WTC11 (cell line): ENCODE data around the gene ZNF394. TPM values are rescaled to one million over a fixed set of nuclear protein-coding genes. Genes with fewer than 3 reads are reported as not detected.
A peak's percentile ranks its signal among the peaks of the same experiment; 100 is the strongest.

ENCODE experiments used
- ATAC-seq: fragments of 200-7000 bp; cut with Tn5 transposase; 2 replicates; pipeline ENCODE4 v1.10.0; 2021; ENCODE audit warnings: mild to moderate bottlenecking, moderate library complexity
- CTCF ChIA-PET: fragments of 300-600 bp; sonication (Branson Sonifier 250); formaldehyde crosslinking; loops from one replicate; lab custom pipeline; 2021; ENCODE audit warnings: antibody characterized with exemption; lab: Charles Lee
- POLR2A ChIA-PET: fragments of 350-600 bp; sonication (Branson Sonifier 250); formaldehyde crosslinking; loops from one replicate; lab custom pipeline; 2021; ENCODE audit warnings: antibody characterized with exemption; lab: Charles Lee
- DNase-seq: peaks from one replicate; pipeline ENCODE4 v3.0.0; 2021; ENCODE audit warnings: low spot score
- H3K27ac Mint-ChIP-seq: 2 replicates; pipeline ENCODE4 v1.8.0; 2021; ENCODE audit warnings: mixed read lengths
- H3K27me3 Mint-ChIP-seq: 2 replicates; pipeline ENCODE4 v1.8.0; 2021; ENCODE audit warnings: low read depth, mild to moderate bottlenecking, moderate library complexity, mixed read lengths
- H3K36me3 Mint-ChIP-seq: 2 replicates; pipeline ENCODE4 v1.8.0; 2021; ENCODE audit warnings: mixed read lengths
- H3K4me1 Mint-ChIP-seq: 2 replicates; pipeline ENCODE4 v1.8.0; 2022; ENCODE audit warnings: mixed read lengths
- H3K4me3 Mint-ChIP-seq: 2 replicates; pipeline ENCODE4 v1.8.0; 2021; ENCODE audit warnings: mild to moderate bottlenecking, moderate library complexity, mixed read lengths
- H3K9me3 Mint-ChIP-seq: 2 replicates; pipeline ENCODE4 v1.8.0; 2021; ENCODE audit warnings: mixed read lengths
- CBFB ChIP-seq: sonication (generic); formaldehyde crosslinking; IDR thresholded peaks from 2 replicates; pipeline ENCODE4 v1.8.1; 2022; ENCODE audit warnings: mild to moderate bottlenecking, low read depth, missing genetic modification reagents
- CREB1 ChIP-seq: sonication (generic); formaldehyde crosslinking; IDR thresholded peaks from 2 replicates; pipeline ENCODE4 v1.8.0; 2023; ENCODE audit warnings: mild to moderate bottlenecking, missing genetic modification reagents
- ESRRA ChIP-seq: sonication (generic); formaldehyde crosslinking; IDR thresholded peaks from 2 replicates; pipeline ENCODE4 v1.8.1; 2022; ENCODE audit warnings: mild to moderate bottlenecking, missing genetic modification reagents, borderline replicate concordance
- ETV6 ChIP-seq: sonication (generic); formaldehyde crosslinking; IDR thresholded peaks from 2 replicates; pipeline ENCODE4 v1.8.1; 2022; ENCODE audit warnings: mild to moderate bottlenecking, missing genetic modification reagents
- FOXK1 ChIP-seq: sonication (generic); formaldehyde crosslinking; IDR thresholded peaks from 2 replicates; pipeline ENCODE4 v1.8.0; 2022; ENCODE audit warnings: mild to moderate bottlenecking, moderate library complexity, missing genetic modification reagents
- GABPB1 ChIP-seq: sonication (generic); formaldehyde crosslinking; IDR thresholded peaks from 2 replicates; pipeline ENCODE4 v1.8.1; 2023; ENCODE audit warnings: mild to moderate bottlenecking, missing genetic modification reagents
- HMGA2 ChIP-seq: fragments of 250-450 bp; sonication (Bioruptor Pico); IDR thresholded peaks from 2 replicates; pipeline ENCODE4 v1.4.0; 2021; ENCODE audit warnings: mild to moderate bottlenecking, moderate library complexity
- RELA ChIP-seq: sonication (generic); formaldehyde crosslinking; IDR thresholded peaks from 2 replicates; pipeline ENCODE4 v1.8.1; 2022; ENCODE audit warnings: missing genetic modification reagents, mild to moderate bottlenecking, borderline replicate concordance
- ZBTB21 ChIP-seq: sonication (generic); formaldehyde crosslinking; IDR thresholded peaks from 2 replicates; pipeline ENCODE4 v1.8.1; 2023; ENCODE audit warnings: mild to moderate bottlenecking, missing genetic modification reagents, borderline replicate concordance
- ZNF121 ChIP-seq: sonication (generic); formaldehyde crosslinking; IDR thresholded peaks from 2 replicates; pipeline ENCODE4 v1.8.0; 2023; ENCODE audit warnings: missing genetic modification reagents
- ZNF138 ChIP-seq: sonication (generic); formaldehyde crosslinking; conservative IDR thresholded peaks from 2 replicates; pipeline ENCODE4 v1.8.1; 2022; ENCODE audit warnings: mild to moderate bottlenecking, moderate library complexity, missing genetic modification reagents
- ZNF219 ChIP-seq: sonication (generic); formaldehyde crosslinking; IDR thresholded peaks from 2 replicates; pipeline ENCODE4 v1.8.0; 2023; ENCODE audit warnings: missing genetic modification reagents, mild to moderate bottlenecking, borderline replicate concordance
- ZNF232 ChIP-seq: sonication (generic); formaldehyde crosslinking; IDR thresholded peaks from 2 replicates; pipeline ENCODE4 v1.8.0; 2022; ENCODE audit warnings: mild to moderate bottlenecking, missing genetic modification reagents
- total RNA-seq: library from RNA; stranded (reverse); gene quantifications from 3 replicates; pipeline ENCODE4 v1.2.3, GENCODE V29; 2021
- TF ChIP-seq, protein P1 (sequence below): sonication (generic); formaldehyde crosslinking; IDR thresholded peaks from 2 replicates; pipeline ENCODE4 v1.8.1; 2023; ENCODE audit warnings: mild to moderate bottlenecking, missing genetic modification reagents, borderline replicate concordance
- TF ChIP-seq, protein P2 (sequence below): sonication (generic); formaldehyde crosslinking; IDR thresholded peaks from 2 replicates; pipeline ENCODE4 v1.8.1; 2023; ENCODE audit warnings: mild to moderate bottlenecking, missing genetic modification reagents, moderate library complexity
- TF ChIP-seq, protein P3 (sequence below): sonication (generic); formaldehyde crosslinking; IDR thresholded peaks from 2 replicates; pipeline ENCODE4 v1.8.0; 2023; ENCODE audit warnings: missing genetic modification reagents, mild to moderate bottlenecking, borderline replicate concordance
- TF ChIP-seq, protein P4 (sequence below): fragments of 250-450 bp; sonication (Bioruptor Pico); conservative IDR thresholded peaks from 2 replicates; pipeline ENCODE4 v1.9.0; 2021; ENCODE audit warnings: mild to moderate bottlenecking
- TF ChIP-seq, protein P5 (sequence below): sonication (generic); formaldehyde crosslinking; IDR thresholded peaks from 2 replicates; pipeline ENCODE4 v1.8.1; 2023; ENCODE audit warnings: mild to moderate bottlenecking, missing genetic modification reagents
- TF ChIP-seq, protein P6 (sequence below): sonication (generic); formaldehyde crosslinking; IDR thresholded peaks from 2 replicates; pipeline ENCODE4 v1.8.0; 2023; ENCODE audit warnings: mild to moderate bottlenecking, missing genetic modification reagents
- TF ChIP-seq, protein P7 (sequence below): fragments of 250-450 bp; sonication (Bioruptor Pico); IDR thresholded peaks from 2 replicates; pipeline ENCODE4 v1.9.0; 2021; ENCODE audit warnings: mild to moderate bottlenecking

The ZNF394 gene
- total RNA-seq, 1 experiment from 2014 or later, result 24.0 TPM

DNA sequence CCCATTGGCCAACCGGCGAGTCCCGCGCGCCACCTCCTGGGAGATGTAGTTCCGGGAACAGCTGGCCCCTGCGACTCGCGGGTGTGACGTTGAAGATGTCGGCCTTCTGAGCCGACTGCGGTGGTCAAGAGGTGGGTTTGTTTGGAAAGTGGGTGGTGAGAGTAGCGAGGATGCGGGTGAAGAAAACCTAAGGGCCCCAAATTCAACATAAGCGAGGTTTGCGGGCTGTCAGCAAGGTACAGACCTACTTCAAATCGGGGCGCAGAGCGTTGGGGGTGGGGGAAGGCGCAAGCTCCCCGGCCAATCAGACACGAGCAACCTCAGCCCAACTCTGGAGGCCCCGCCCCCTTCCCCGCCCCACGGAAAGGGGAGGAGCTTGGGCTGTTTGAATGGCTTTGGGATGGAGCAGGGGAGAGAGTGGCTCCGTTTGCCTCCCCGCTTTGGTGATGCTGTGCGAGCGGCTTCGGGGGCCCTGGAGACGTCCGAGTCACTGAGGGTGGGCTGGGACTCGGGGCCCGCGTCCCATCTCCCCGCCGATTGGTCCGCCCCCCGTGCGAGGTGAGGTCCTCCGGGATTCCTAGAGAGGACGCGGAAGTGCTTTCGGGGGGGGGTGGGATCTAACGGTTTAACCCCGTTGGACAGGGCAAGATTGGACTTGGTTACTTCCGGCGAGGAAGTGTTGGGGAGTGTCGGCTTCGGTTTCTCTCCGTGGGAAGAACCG is 4.7 kb upstream of the ZNF394 start, which contains the start of gene ZKSCAN5:
ZKSCAN5 (plus strand) TSS at position 60 of the 721 bp plus-strand sequence. CDS start 1,383 bp downstream, outside the sequence.
- ChIA-PET POLR2A (interaction anchor here (0.6 to 1.3 kb wide), 5 partner anchors 11 to 111 kb away, joined by 3 to 5 read pairs (median 4); partner anchors contain the start of genes BUD31, FAM200A, PDAP1 and ZSCAN25), CTCF (interaction anchor here (1.0 to 1.7 kb wide), 8 partner anchors 19 to 486 kb away, joined by 3 to 11 read pairs (median 4); partner anchors contain the start of genes FAM200A and ZSCAN25)
- Mint-ChIP-seq H3K4me1 (peaks cover 19% of the 10 kb centered on the region), H3K27me3 (no peaks in the 10 kb centered on the region), H3K9me3 (peaks cover 10% of the 10 kb centered on the region), H3K27ac (peak within 1 kb of the TSS; percentile 97), H3K36me3 (peaks cover 6% of the 10 kb centered on the region), H3K4me3 (peak within 1 kb of the TSS; percentile 91)
- DNase-seq, result peak; percentile 97
- peak; percentile 76 for ATAC-seq
- TF ChIP-seq RELA (CRISPR knock-in tag) (no peak), ZNF232 (CRISPR knock-in tag) (no peak), CREB1 (CRISPR knock-in tag) (no peak), ZNF219 (CRISPR knock-in tag) (no peak), ETV6 (CRISPR knock-in tag) (peak; percentile 22; the same call in 1 of the 2 replicates), ZBTB21 (CRISPR knock-in tag) (no peak), CBFB (CRISPR knock-in tag) (no peak), ESRRA (CRISPR knock-in tag) (no peak), HMGA2 (CRISPR knock-in tag) (no peak), ZNF121 (CRISPR knock-in tag) (no peak), FOXK1 (CRISPR knock-in tag) (0 out of 2 replicates have a peak, but pooled peaks have one; percentile 74), ZNF138 (CRISPR knock-in tag) (no peak), GABPB1 (peak; percentile 65; the same call in 1 of the 2 replicates)
- TF ChIP-seq, protein P1, sequence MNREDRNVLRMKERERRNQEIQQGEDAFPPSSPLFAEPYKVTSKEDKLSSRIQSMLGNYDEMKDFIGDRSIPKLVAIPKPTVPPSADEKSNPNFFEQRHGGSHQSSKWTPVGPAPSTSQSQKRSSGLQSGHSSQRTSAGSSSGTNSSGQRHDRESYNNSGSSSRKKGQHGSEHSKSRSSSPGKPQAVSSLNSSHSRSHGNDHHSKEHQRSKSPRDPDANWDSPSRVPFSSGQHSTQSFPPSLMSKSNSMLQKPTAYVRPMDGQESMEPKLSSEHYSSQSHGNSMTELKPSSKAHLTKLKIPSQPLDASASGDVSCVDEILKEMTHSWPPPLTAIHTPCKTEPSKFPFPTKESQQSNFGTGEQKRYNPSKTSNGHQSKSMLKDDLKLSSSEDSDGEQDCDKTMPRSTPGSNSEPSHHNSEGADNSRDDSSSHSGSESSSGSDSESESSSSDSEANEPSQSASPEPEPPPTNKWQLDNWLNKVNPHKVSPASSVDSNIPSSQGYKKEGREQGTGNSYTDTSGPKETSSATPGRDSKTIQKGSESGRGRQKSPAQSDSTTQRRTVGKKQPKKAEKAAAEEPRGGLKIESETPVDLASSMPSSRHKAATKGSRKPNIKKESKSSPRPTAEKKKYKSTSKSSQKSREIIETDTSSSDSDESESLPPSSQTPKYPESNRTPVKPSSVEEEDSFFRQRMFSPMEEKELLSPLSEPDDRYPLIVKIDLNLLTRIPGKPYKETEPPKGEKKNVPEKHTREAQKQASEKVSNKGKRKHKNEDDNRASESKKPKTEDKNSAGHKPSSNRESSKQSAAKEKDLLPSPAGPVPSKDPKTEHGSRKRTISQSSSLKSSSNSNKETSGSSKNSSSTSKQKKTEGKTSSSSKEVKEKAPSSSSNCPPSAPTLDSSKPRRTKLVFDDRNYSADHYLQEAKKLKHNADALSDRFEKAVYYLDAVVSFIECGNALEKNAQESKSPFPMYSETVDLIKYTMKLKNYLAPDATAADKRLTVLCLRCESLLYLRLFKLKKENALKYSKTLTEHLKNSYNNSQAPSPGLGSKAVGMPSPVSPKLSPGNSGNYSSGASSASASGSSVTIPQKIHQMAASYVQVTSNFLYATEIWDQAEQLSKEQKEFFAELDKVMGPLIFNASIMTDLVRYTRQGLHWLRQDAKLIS, result no peak
- TF ChIP-seq, protein P2, sequence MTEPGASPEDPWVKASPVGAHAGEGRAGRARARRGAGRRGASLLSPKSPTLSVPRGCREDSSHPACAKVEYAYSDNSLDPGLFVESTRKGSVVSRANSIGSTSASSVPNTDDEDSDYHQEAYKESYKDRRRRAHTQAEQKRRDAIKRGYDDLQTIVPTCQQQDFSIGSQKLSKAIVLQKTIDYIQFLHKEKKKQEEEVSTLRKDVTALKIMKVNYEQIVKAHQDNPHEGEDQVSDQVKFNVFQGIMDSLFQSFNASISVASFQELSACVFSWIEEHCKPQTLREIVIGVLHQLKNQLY, result no peak
- TF ChIP-seq, protein P3, sequence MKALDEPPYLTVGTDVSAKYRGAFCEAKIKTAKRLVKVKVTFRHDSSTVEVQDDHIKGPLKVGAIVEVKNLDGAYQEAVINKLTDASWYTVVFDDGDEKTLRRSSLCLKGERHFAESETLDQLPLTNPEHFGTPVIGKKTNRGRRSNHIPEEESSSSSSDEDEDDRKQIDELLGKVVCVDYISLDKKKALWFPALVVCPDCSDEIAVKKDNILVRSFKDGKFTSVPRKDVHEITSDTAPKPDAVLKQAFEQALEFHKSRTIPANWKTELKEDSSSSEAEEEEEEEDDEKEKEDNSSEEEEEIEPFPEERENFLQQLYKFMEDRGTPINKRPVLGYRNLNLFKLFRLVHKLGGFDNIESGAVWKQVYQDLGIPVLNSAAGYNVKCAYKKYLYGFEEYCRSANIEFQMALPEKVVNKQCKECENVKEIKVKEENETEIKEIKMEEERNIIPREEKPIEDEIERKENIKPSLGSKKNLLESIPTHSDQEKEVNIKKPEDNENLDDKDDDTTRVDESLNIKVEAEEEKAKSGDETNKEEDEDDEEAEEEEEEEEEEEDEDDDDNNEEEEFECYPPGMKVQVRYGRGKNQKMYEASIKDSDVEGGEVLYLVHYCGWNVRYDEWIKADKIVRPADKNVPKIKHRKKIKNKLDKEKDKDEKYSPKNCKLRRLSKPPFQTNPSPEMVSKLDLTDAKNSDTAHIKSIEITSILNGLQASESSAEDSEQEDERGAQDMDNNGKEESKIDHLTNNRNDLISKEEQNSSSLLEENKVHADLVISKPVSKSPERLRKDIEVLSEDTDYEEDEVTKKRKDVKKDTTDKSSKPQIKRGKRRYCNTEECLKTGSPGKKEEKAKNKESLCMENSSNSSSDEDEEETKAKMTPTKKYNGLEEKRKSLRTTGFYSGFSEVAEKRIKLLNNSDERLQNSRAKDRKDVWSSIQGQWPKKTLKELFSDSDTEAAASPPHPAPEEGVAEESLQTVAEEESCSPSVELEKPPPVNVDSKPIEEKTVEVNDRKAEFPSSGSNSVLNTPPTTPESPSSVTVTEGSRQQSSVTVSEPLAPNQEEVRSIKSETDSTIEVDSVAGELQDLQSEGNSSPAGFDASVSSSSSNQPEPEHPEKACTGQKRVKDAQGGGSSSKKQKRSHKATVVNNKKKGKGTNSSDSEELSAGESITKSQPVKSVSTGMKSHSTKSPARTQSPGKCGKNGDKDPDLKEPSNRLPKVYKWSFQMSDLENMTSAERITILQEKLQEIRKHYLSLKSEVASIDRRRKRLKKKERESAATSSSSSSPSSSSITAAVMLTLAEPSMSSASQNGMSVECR, result peak; percentile 44; the same call in 1 of the 2 replicates
- TF ChIP-seq, protein P4, sequence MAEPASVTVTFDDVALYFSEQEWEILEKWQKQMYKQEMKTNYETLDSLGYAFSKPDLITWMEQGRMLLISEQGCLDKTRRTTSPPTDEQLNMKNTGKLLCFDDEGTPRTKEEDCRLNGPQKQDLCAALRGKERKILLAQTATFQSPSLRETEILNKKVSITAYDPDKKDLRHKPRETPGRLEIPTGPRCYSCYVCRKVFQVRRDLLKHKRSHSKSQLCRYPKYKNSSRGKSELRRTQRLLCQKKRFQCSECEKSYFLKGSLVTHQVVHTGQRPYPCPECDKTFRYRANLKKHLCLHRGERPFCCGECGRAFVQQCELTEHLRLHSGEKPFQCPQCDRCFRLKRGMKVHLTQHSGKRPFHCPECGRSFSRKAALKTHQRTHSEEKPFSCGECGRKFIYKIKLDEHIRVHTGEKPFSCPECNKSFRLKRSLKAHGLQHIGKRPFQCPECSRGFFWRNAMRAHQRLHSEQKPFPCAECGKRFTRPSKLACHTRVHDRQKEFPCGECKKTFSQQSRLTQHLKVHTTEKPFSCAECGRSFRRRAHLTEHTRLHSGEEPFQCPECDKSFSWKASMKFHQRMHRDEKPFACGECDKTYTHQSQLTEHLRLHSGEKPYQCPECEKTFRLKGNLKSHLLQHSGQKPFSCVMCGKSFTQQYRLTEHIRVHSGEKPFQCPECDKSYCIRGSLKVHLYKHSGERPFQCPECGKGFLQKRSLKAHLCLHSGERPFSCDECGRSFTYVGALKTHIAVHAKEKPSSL (CRISPR knock-in tag), result no peak
- TF ChIP-seq, protein P5, sequence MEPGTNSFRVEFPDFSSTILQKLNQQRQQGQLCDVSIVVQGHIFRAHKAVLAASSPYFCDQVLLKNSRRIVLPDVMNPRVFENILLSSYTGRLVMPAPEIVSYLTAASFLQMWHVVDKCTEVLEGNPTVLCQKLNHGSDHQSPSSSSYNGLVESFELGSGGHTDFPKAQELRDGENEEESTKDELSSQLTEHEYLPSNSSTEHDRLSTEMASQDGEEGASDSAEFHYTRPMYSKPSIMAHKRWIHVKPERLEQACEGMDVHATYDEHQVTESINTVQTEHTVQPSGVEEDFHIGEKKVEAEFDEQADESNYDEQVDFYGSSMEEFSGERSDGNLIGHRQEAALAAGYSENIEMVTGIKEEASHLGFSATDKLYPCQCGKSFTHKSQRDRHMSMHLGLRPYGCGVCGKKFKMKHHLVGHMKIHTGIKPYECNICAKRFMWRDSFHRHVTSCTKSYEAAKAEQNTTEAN, result no peak
- TF ChIP-seq, protein P6, sequence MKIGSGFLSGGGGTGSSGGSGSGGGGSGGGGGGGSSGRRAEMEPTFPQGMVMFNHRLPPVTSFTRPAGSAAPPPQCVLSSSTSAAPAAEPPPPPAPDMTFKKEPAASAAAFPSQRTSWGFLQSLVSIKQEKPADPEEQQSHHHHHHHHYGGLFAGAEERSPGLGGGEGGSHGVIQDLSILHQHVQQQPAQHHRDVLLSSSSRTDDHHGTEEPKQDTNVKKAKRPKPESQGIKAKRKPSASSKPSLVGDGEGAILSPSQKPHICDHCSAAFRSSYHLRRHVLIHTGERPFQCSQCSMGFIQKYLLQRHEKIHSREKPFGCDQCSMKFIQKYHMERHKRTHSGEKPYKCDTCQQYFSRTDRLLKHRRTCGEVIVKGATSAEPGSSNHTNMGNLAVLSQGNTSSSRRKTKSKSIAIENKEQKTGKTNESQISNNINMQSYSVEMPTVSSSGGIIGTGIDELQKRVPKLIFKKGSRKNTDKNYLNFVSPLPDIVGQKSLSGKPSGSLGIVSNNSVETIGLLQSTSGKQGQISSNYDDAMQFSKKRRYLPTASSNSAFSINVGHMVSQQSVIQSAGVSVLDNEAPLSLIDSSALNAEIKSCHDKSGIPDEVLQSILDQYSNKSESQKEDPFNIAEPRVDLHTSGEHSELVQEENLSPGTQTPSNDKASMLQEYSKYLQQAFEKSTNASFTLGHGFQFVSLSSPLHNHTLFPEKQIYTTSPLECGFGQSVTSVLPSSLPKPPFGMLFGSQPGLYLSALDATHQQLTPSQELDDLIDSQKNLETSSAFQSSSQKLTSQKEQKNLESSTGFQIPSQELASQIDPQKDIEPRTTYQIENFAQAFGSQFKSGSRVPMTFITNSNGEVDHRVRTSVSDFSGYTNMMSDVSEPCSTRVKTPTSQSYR (CRISPR knock-in tag), result 0 out of 2 replicates have a peak, but pooled peaks have one; percentile 47
- TF ChIP-seq, protein P7, sequence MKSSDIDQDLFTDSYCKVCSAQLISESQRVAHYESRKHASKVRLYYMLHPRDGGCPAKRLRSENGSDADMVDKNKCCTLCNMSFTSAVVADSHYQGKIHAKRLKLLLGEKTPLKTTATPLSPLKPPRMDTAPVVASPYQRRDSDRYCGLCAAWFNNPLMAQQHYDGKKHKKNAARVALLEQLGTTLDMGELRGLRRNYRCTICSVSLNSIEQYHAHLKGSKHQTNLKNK (CRISPR knock-in tag), result no peak
